GM19238 (cell line): ENCODE results near the gene RTN4R.

ENCODE experiments used
- DNase-seq: peaks from one replicate; pipeline ENCODE4 v3.0.0; 2011; ENCODE audit warnings: low spot score; ENCODE audit not compliant: insufficient read length

Gene RTN4R

GRCh38 chr22:20203142-20203551 is 65.0 kb downstream of the RTN4R start:
- no peak for DNase-seq

- DNase-seq: no peak
Measured at GRCh38 chr22:20201837-20202392, 66.2 kb downstream of the RTN4R start.

- DNase-seq: no peak
Measured at GRCh38 chr22:20199906-20200305, 68.2 kb downstream of the RTN4R start.

GRCh38 chr22:20199413-20199842 is 68.7 kb downstream of the RTN4R start:
- DNase-seq: no peak

- no peak for DNase-seq
Measured at GRCh38 chr22:20198557-20199319, 69.4 kb downstream of the RTN4R start.

GRCh38 chr22:20197407-20198030 is 70.6 kb downstream of the RTN4R start:
- no peak for DNase-seq

- no peak for DNase-seq
Measured at GRCh38 chr22:20196094-20196842, 71.8 kb downstream of the RTN4R start.

GRCh38 chr22:20194681-20195593 is 73.2 kb downstream of the RTN4R start:
- no peak for DNase-seq

GRCh38 chr22:20193761-20194494 is 74.2 kb downstream of the RTN4R start:
- no peak for DNase-seq

GRCh38 chr22:20192972-20193760 is 75.0 kb downstream of the RTN4R start:
- DNase-seq: no peak

GRCh38 chr22:20192293-20192971 is 75.7 kb downstream of the RTN4R start:
- no peak for DNase-seq

GRCh38 chr22:20191803-20192202 is 76.3 kb downstream of the RTN4R start:
- DNase-seq: no peak
